Pons (tissue), 1 donor: ENCODE measurements around the gene MYZAP.
A peak's percentile ranks its signal among the peaks of the same experiment; 100 is the strongest.

ENCODE experiments used
- DNase-seq: peaks from one replicate; pipeline ENCODE4 v3.0.0-alpha.2; 2016; ENCODE audit warnings: low spot score

The MYZAP gene

GRCh38 chr15:57697588-57697987 lies 105.9 kb downstream of the MYZAP start:
- no peak for DNase-seq

- no peak for DNase-seq
Observed at GRCh38 chr15:57698243-57698642, 106.5 kb downstream of the MYZAP start.

GRCh38 chr15:57698991-57699390 lies 107.3 kb downstream of the MYZAP start:
- DNase-seq, result no peak

GRCh38 chr15:57703387-57703786 lies 111.7 kb downstream of the MYZAP start:
- no peak for DNase-seq

DNA sequence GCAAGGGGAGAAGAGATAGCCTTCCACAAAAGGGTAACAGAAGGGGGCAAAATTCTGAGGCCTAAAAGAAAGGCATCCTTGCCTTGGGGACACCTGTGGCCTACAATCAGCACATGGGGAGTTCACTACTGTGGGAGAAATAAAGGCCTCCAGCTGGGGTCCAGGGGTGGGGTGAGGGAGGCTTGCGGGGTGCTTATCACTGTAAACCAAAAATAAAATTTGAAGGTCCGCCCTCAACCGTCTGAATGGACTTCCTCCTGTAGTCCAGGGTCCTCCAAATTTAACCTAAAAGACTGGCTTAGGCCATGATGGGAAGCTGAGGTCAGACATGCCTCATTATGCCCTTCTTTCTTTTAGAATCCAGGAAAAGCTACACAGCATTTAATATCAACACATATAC lies 112.7 kb downstream of the MYZAP start:
- no peak for DNase-seq

DNA sequence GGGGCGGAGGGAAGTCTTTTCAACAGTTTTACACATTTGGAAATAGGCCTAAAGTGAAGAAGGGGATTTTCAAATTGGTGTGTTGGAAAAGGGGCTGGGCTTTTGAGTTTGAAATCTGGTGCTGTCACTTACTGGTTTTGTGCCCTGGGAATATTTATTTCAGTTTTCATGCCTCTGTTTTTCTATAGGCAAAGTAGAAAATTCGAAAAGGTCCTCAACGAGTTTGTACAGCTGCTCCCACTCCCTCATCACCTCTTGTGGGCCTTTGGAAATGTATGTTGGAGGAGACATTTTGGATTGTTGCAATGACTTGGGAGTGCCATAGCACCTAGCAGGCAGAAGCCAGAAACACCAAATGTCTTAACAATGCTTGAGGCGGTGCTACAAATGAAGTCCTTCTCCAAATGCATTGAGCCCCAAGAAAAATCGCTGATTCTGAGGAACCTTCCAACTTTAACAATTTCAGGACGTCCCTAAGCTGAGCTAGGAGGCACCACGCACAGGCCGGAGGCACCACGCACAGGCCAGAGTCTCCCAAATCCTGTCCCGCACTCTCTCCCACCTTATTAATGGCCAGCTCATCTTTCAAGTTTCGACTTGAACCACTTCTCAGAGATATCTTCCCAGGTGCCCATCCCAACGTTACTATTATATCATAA lies 114.2 kb downstream of the MYZAP start:
- DNase-seq, result no peak

DNA sequence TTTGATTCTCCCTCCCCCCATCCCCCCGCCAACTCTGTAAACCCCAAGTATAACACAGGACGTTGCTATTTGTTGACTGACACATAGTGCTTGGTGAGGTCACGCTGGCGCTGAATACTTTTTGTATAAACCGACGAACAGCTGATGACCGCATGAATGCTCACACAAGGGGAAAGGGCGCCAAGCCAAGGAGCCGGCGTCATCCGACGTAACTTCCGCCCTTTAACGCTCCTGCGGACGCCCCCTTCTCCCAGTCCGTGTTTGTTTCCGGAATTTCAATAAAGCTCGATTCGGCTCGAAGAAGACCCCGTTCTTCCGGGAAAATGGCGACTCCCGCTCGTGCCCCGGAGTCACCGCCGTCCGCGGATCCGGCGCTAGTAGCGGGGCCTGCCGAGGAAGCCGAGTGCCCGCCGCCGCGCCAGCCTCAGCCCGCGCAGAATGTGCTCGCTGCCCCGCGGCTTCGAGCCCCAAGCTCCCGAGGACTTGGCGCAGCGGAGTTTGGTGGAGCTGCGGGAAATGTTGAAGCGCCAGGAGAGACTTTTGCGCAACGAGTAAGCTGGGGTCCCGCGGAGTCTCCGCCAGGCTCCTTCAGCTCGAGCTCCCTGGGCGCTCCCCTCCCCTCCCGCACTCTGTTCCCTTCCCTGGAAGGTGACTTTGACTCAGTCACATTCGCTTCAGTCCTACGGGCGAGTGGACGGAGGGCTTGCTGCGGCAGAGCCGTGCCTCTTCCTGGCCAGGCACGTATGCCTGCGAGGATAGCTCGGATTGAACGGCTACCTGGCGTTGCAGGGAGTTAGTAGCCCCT lies 114.9 kb downstream of the MYZAP start, which contains the start of gene POLR2M:
Gene POLR2M (plus strand): TSS at position 310 of the 805 bp plus-strand sequence. CDS start 129 bp downstream, at position 439.
- peak; percentile 98 for DNase-seq

- no peak for DNase-seq
Observed at GRCh38 chr15:57708047-57708446, 116.3 kb downstream of the MYZAP start.

DNA sequence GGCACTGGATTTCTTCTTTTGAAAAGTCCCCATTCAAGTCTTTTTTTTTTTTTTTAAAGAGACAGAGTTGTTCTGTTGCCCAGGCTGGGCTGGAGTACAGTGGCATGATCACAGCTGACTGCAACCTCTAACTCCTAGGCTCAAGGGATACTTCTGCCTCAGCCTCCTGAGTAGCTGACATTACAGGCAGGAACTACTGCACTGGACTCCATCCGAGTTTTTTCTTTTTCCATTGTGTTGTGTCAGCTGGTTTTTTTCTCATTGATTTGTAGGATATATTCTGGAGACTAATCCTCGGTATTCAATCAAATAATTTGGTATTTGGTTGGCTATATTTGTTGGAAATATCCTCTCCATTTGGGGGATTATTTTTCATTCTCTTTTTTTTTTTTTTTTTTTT lies 126.6 kb downstream of the MYZAP start:
- DNase-seq, result no peak

- DNase-seq, result no peak
Observed at GRCh38 chr15:57720867-57721266, 129.2 kb downstream of the MYZAP start.

- DNase-seq, result no peak
Observed at GRCh38 chr15:57726411-57726810, 134.7 kb downstream of the MYZAP start.

GRCh38 chr15:57727031-57727430 lies 135.3 kb downstream of the MYZAP start:
- DNase-seq, result no peak

DNA sequence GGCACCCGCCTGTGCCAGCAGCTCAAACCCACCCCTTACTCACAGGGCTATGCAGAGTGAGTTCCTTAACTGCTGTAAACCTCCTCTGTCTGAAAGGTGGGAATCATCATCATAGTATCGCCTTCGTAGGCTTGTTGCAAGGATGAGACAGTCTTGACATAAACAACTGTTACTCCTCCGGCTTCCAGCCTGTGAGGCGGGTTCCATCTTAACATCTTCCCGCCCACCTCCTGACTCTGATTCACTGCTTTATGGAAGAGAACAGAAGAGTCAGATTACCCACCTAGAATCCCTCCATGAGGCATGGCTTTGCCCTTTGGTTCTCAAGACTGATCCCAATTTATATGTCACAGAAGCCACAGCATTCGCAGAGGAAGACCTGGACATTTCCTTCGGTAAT lies 136.7 kb downstream of the MYZAP start:
- DNase-seq, result no peak

- DNase-seq, result no peak
Observed at GRCh38 chr15:57730876-57731275, 139.2 kb downstream of the MYZAP start.

GRCh38 chr15:57731530-57732103 lies 139.9 kb downstream of the MYZAP start:
- DNase-seq, result no peak

- DNase-seq, result peak; percentile 78
Observed at GRCh38 chr15:57732526-57733331, 141.0 kb downstream of the MYZAP start.

DNA sequence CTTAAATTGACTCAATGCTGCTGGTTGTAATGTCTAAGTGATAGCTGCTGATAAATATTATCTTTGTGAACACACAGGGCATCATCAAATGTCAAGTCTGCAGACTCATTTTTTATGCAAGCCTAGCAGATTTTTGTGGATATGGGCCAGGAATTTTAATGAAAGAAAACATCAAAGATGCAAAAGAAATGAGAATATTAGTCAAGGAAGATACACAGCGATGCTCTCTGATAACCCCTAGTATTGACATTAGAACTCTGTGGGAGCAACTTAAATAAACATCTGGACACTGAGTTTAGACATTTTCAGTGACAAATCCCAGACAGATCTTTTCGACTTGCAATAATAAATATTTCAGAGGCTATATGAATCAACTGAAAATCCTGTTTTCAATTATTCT lies 143.2 kb downstream of the MYZAP start:
- DNase-seq, result peak; percentile 52
